Fibroblast of skin of abdomen (primary cell): ENCODE data around the gene FCN2.

Experiments used
- DNase-seq: peaks from one replicate; pipeline ENCODE4 v3.0.0-alpha.2; 2013

Gene FCN2

GRCh38 chr9:134869554-134870300, 10.9 kb upstream of the FCN2 start:
- no peak for DNase-seq

GRCh38 chr9:134870301-134870694, 10.3 kb upstream of the FCN2 start:
- no peak for DNase-seq

GRCh38 chr9:134870746-134871662, 9.6 kb upstream of the FCN2 start:
- DNase-seq, result no peak

- DNase-seq, result no peak
Observed at GRCh38 chr9:134871697-134872340, 8.8 kb upstream of the FCN2 start.

- DNase-seq, result no peak
Observed at GRCh38 chr9:134872482-134873231, 8.0 kb upstream of the FCN2 start.

GRCh38 chr9:134875371-134875770, 5.2 kb upstream of the FCN2 start:
- DNase-seq, result no peak

- DNase-seq, result no peak
Observed at GRCh38 chr9:134877541-134877940, 3.1 kb upstream of the FCN2 start.

GRCh38 chr9:134879664-134880483, 736 bp upstream of the FCN2 start:
- DNase-seq, result no peak

GRCh38 chr9:134881313-134881670, 682 bp downstream of the FCN2 start:
- DNase-seq, result no peak

- no peak for DNase-seq
Observed at GRCh38 chr9:134882204-134882785, 1.7 kb downstream of the FCN2 start.

- no peak for DNase-seq
Observed at GRCh38 chr9:134883040-134883782, 2.6 kb downstream of the FCN2 start.

GRCh38 chr9:134884492-134884891, 3.9 kb downstream of the FCN2 start:
- DNase-seq, result no peak

- DNase-seq, result no peak
Observed at GRCh38 chr9:134885001-134885678, 4.5 kb downstream of the FCN2 start.

GRCh38 chr9:134885679-134886412, 5.2 kb downstream of the FCN2 start:
- DNase-seq, result no peak

GRCh38 chr9:134886413-134886913, 5.9 kb downstream of the FCN2 start:
- DNase-seq, result no peak

GRCh38 chr9:134887219-134887618, 6.6 kb downstream of the FCN2 start:
- DNase-seq, result no peak

GRCh38 chr9:134887686-134888602, 7.3 kb downstream of the FCN2 start:
- DNase-seq, result no peak
